ENCODE data around the gene NFIL3.
A peak's percentile ranks its signal among the peaks of the same experiment; 100 is the strongest.

The NFIL3 gene

GRCh38 chr9:91407580-91408318 lies 15.9 kb downstream of the NFIL3 start:
- no peak for DNase-seq (ENCODE audit: low read depth)
- H3K4me3 ChIP-seq (ENCODE audit: low read length): no peak overlapping the region
- no peak for TF ChIP-seq CTCF (conservative IDR thresholded peaks at IDR 0.05; ENCODE audit: low read depth, low read length)

GRCh38 chr9:91405343-91406077 lies 18.1 kb downstream of the NFIL3 start:
- no peak for DNase-seq (ENCODE audit: low read depth)
- no peak for TF ChIP-seq CTCF (conservative IDR thresholded peaks at IDR 0.05; ENCODE audit: low read depth, low read length)
- H3K4me3 ChIP-seq (ENCODE audit: low read length): no peak overlapping the region

- DNase-seq (ENCODE audit: low read depth): no peak
- TF ChIP-seq CTCF (conservative IDR thresholded peaks at IDR 0.05; ENCODE audit: low read depth, low read length): no peak
- H3K4me3 ChIP-seq (ENCODE audit: low read length): no peak overlapping the region
Observed at GRCh38 chr9:91403665-91404543, 19.7 kb downstream of the NFIL3 start.

- no peak for TF ChIP-seq CTCF (conservative IDR thresholded peaks at IDR 0.05; ENCODE audit: low read depth, low read length)
- H3K4me3 ChIP-seq (ENCODE audit: low read length): no peak overlapping the region
- no peak for DNase-seq (ENCODE audit: low read depth)
Observed at GRCh38 chr9:91398926-91399325, 24.7 kb downstream of the NFIL3 start.

GRCh38 chr9:91395553-91396471 lies 27.8 kb downstream of the NFIL3 start:
- peak; percentile 48 for DNase-seq (ENCODE audit: low read depth)
- TF ChIP-seq CTCF (conservative IDR thresholded peaks at IDR 0.05; ENCODE audit: low read depth, low read length): no peak

GRCh38 chr9:91395106-91395552 lies 28.5 kb downstream of the NFIL3 start:
- no peak for TF ChIP-seq CTCF (conservative IDR thresholded peaks at IDR 0.05; ENCODE audit: low read depth, low read length)
- no peak for DNase-seq (ENCODE audit: low read depth)
- H3K4me3 ChIP-seq (ENCODE audit: low read length): no peak overlapping the region

More at GRCh38 chr9:91395553-91396471, 27.8 kb downstream of the NFIL3 start:
- no peak overlapping the region for H3K4me3 ChIP-seq (ENCODE audit: low read length)

Measured in retinal pigment epithelial cell (primary cell).